ENCODE results near the gene PRKN. TPM values are rescaled to one million over a fixed set of nuclear protein-coding genes. Genes with fewer than 3 reads are reported as not detected.

PRKN gene
- total RNA-seq, 1 donor from 2014 or later: 1.3 TPM

DNA sequence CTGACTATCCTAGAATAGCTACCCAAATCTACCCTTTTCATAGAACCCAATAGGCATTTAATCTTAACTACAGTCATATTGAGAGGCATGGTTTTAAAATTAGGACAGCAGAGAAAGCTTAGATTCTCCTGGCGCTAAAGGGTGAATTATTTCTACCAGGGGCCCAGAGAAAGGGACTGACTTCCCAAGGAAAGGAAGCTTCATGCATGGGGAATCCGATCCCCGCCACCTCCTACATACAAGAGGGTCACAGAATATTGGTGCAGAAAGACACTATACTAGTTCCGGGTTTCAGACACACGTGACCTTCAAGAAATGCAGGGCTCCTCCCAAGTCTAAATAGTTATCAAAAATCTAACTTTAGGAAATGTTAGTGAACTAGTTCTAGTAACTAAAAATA, 130.9 kb downstream of the PRKN start:
- Histone ChIP-seq H3K27ac (ENCODE audit: low read depth, low read length) (no peak overlapping the region), H3K36me3 (ENCODE audit: insufficient read depth, low read length) (no peaks in the 10 kb centered on the region), H3K9me3 (ENCODE audit: insufficient read depth, low read depth, low read length) (no peaks in the 10 kb centered on the region), H3K4me1 (ENCODE audit: insufficient read depth, low read length) (no peaks in the 10 kb centered on the region), H3K9ac (ENCODE audit: low read length) (no peak overlapping the region), H3K4me3 (ENCODE audit: insufficient read depth, low read depth, low read length) (no peak overlapping the region), H3K79me2 (ENCODE audit: insufficient read depth, low read length) (no peaks in the 10 kb centered on the region), H3K27me3 (ENCODE audit: insufficient read depth, low read length) (no peaks in the 10 kb centered on the region), H3K4me2 (ENCODE audit: low read length) (no peak overlapping the region), H4K20me1 (ENCODE audit: insufficient read depth, low read length) (no peaks in the 10 kb centered on the region), H2AFZ (ENCODE audit: low read depth, low read length) (no peak overlapping the region)
- TF ChIP-seq, protein P1, sequence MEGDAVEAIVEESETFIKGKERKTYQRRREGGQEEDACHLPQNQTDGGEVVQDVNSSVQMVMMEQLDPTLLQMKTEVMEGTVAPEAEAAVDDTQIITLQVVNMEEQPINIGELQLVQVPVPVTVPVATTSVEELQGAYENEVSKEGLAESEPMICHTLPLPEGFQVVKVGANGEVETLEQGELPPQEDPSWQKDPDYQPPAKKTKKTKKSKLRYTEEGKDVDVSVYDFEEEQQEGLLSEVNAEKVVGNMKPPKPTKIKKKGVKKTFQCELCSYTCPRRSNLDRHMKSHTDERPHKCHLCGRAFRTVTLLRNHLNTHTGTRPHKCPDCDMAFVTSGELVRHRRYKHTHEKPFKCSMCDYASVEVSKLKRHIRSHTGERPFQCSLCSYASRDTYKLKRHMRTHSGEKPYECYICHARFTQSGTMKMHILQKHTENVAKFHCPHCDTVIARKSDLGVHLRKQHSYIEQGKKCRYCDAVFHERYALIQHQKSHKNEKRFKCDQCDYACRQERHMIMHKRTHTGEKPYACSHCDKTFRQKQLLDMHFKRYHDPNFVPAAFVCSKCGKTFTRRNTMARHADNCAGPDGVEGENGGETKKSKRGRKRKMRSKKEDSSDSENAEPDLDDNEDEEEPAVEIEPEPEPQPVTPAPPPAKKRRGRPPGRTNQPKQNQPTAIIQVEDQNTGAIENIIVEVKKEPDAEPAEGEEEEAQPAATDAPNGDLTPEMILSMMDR (IDR thresholded peaks at IDR 0.05; ENCODE audit: insufficient read depth, low read depth, low read length): no peak
- TF ChIP-seq EZH2 (IDR thresholded peaks at IDR 0.05; ENCODE audit: insufficient read depth, low read length): no peak
- no peaks in the 10 kb centered on the region for H3K4me1 Mint-ChIP-seq (ENCODE audit: low read depth, unreplicated experiment)
- no peaks in the 10 kb centered on the region for H3K9me3 Mint-ChIP-seq (ENCODE audit: unreplicated experiment)
- H3K27me3 Mint-ChIP-seq (ENCODE audit: low read depth, unreplicated experiment): no peaks in the 10 kb centered on the region
- no peak for FAIRE-seq
- DNase-seq (ENCODE audit: low read depth): no peak
- H3K4me3 Mint-ChIP-seq (ENCODE audit: unreplicated experiment): no peak overlapping the region
- H3K36me3 Mint-ChIP-seq (ENCODE audit: low read depth, unreplicated experiment): no peaks in the 10 kb centered on the region
- H3K27ac Mint-ChIP-seq (ENCODE audit: unreplicated experiment): no peak overlapping the region

DNA sequence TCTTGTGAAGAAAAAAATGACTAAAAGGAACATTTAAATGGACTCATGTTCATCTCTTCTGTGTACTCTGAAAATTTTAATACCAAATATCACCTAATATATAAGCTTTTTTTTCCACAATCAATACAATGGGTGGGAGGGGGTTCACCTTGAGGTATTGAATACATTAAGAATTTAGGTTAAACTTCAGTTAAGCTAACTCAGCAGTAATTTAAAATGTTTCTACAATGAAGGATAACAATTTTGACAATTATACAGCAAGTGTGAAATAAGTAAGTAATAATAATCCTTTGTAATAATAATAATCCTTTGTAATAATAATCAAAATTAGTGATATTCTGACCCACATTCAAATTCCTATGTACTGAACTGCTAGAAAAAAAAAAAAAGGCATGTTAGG, 136.0 kb downstream of the PRKN start:
- Histone ChIP-seq H3K4me3 (ENCODE audit: insufficient read depth, low read depth, low read length) (no peak overlapping the region), H2AFZ (ENCODE audit: low read depth, low read length) (no peak overlapping the region), H3K9me3 (ENCODE audit: insufficient read depth, low read depth, low read length) (no peaks in the 10 kb centered on the region), H3K27ac (ENCODE audit: low read depth, low read length) (no peak overlapping the region), H4K20me1 (ENCODE audit: insufficient read depth, low read length) (no peaks in the 10 kb centered on the region), H3K27me3 (ENCODE audit: insufficient read depth, low read length) (no peaks in the 10 kb centered on the region), H3K36me3 (ENCODE audit: insufficient read depth, low read length) (no peaks in the 10 kb centered on the region), H3K9ac (ENCODE audit: low read length) (no peak overlapping the region), H3K79me2 (ENCODE audit: insufficient read depth, low read length) (no peaks in the 10 kb centered on the region), H3K4me1 (ENCODE audit: insufficient read depth, low read length) (no peaks in the 10 kb centered on the region), H3K4me2 (ENCODE audit: low read length) (no peak overlapping the region)
- DNase-seq (ENCODE audit: low read depth) (no peak), FAIRE-seq (no peak)
- no peak overlapping the region for H3K27ac Mint-ChIP-seq (ENCODE audit: unreplicated experiment)
- no peaks in the 10 kb centered on the region for H3K4me1 Mint-ChIP-seq (ENCODE audit: low read depth, unreplicated experiment)
- no peak overlapping the region for H3K4me3 Mint-ChIP-seq (ENCODE audit: unreplicated experiment)
- TF ChIP-seq EZH2 (IDR thresholded peaks at IDR 0.05; ENCODE audit: insufficient read depth, low read length): no peak
- TF ChIP-seq, protein P1 (IDR thresholded peaks at IDR 0.05; ENCODE audit: insufficient read depth, low read depth, low read length): no peak
- H3K36me3 Mint-ChIP-seq (ENCODE audit: low read depth, unreplicated experiment): no peaks in the 10 kb centered on the region
- H3K27me3 Mint-ChIP-seq (ENCODE audit: low read depth, unreplicated experiment): no peaks in the 10 kb centered on the region
- H3K9me3 Mint-ChIP-seq (ENCODE audit: unreplicated experiment): no peaks in the 10 kb centered on the region

DNA sequence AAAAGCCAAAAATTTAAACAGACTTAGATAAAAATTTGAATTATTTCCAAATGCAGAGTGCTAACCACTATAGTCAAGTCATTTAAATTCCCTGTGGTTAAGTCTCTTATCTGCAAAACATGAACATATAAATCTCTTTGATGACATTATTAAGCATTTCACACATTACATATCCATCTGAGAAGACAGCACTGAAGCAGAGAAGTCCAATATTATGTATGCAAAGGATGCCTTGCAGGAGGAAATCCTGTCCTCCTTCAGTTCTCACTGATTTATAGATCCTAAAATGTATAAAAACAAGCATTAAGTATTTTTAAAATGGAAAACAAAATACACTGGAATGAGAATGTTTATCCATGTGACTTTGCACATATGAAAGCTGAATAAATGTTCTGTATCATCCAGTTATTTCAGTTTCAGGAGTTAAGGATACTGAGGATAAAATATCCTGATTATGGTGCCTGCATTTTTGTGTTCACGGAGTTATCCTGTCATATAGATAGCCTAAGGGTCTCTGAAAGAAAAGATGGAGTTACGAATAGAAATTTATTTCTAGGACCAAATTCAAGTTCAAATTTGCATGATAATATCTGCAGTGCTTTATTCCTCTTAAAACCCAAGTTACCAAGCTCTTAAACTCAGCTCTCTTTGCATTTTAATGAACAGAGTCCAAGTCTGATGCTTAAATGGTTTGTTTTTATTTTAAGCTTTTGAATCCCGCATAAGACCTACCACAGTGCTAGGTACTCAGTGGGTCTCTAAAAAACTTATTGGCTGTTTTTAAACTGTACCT, 145.4 kb downstream of the PRKN start:
- H3K4me3 Mint-ChIP-seq (ENCODE audit: unreplicated experiment): no peak overlapping the region

More for the DNA sequence above, 145.4 kb downstream of the PRKN start:
- H3K4me2 ChIP-seq (ENCODE audit: low read length): no peak overlapping the region
- no peak overlapping the region for H3K27ac Mint-ChIP-seq (ENCODE audit: unreplicated experiment)
- H3K27ac ChIP-seq (ENCODE audit: low read depth, low read length): no peak overlapping the region
- H3K36me3 Mint-ChIP-seq (ENCODE audit: low read depth, unreplicated experiment): no peaks in the 10 kb centered on the region
- H3K27me3 Mint-ChIP-seq (ENCODE audit: low read depth, unreplicated experiment): no peaks in the 10 kb centered on the region
- H3K27me3 ChIP-seq (ENCODE audit: insufficient read depth, low read length): no peaks in the 10 kb centered on the region
- FAIRE-seq: no peak
- H3K4me3 ChIP-seq (ENCODE audit: insufficient read depth, low read depth, low read length): no peak overlapping the region
- H3K79me2 ChIP-seq (ENCODE audit: insufficient read depth, low read length): no peaks in the 10 kb centered on the region
- peak; percentile 25 for DNase-seq (ENCODE audit: low read depth)
- H3K4me1 Mint-ChIP-seq (ENCODE audit: low read depth, unreplicated experiment): peaks cover 4% of the 10 kb centered on the region
- no peaks in the 10 kb centered on the region for H3K4me1 ChIP-seq (ENCODE audit: insufficient read depth, low read length)
- H3K9me3 ChIP-seq (ENCODE audit: insufficient read depth, low read depth, low read length): no peaks in the 10 kb centered on the region
- TF ChIP-seq EZH2 (IDR thresholded peaks at IDR 0.05; ENCODE audit: insufficient read depth, low read length): no peak
- TF ChIP-seq, protein P1 (IDR thresholded peaks at IDR 0.05; ENCODE audit: insufficient read depth, low read depth, low read length): no peak
- no peak overlapping the region for H2AFZ ChIP-seq (ENCODE audit: low read depth, low read length)
- no peaks in the 10 kb centered on the region for H4K20me1 ChIP-seq (ENCODE audit: insufficient read depth, low read length)
- H3K9ac ChIP-seq (ENCODE audit: low read length): no peak overlapping the region
- H3K9me3 Mint-ChIP-seq (ENCODE audit: unreplicated experiment): no peaks in the 10 kb centered on the region
- no peaks in the 10 kb centered on the region for H3K36me3 ChIP-seq (ENCODE audit: insufficient read depth, low read length)
